ENCODE results near the gene MAML3.

MAML3 gene

GRCh38 chr4:140097572-140097971 is 56.4 kb downstream of the MAML3 start:
- no peak for DNase-seq

- DNase-seq = no peak
Observed at GRCh38 chr4:140096921-140097320, 57.1 kb downstream of the MAML3 start.

GRCh38 chr4:140096483-140096861 is 57.5 kb downstream of the MAML3 start:
- no peak for DNase-seq

GRCh38 chr4:140095694-140096482 is 58.1 kb downstream of the MAML3 start:
- DNase-seq = peak; percentile 83

GRCh38 chr4:140094438-140095420 is 59.3 kb downstream of the MAML3 start:
- DNase-seq = peak; percentile 63

- DNase-seq = peak; percentile 68
Observed at GRCh38 chr4:140092094-140092851, 61.7 kb downstream of the MAML3 start.

- no peak for DNase-seq
Observed at GRCh38 chr4:140091305-140091704, 62.7 kb downstream of the MAML3 start.

GRCh38 chr4:140090215-140090731 is 63.7 kb downstream of the MAML3 start:
- DNase-seq = no peak

- no peak for DNase-seq
Observed at GRCh38 chr4:140089216-140089615, 64.8 kb downstream of the MAML3 start.

GRCh38 chr4:140088323-140088967 is 65.5 kb downstream of the MAML3 start:
- no peak for DNase-seq

GRCh38 chr4:140085881-140086280 is 68.1 kb downstream of the MAML3 start:
- no peak for DNase-seq

- no peak for DNase-seq
Observed at GRCh38 chr4:140085062-140085622, 68.8 kb downstream of the MAML3 start.

GRCh38 chr4:140084385-140084784 is 69.6 kb downstream of the MAML3 start:
- DNase-seq = no peak

GRCh38 chr4:140082391-140082755 is 71.6 kb downstream of the MAML3 start:
- no peak for DNase-seq

- no peak for DNase-seq
Observed at GRCh38 chr4:140081641-140082390, 72.2 kb downstream of the MAML3 start.

- DNase-seq = no peak
Observed at GRCh38 chr4:140080883-140081282, 73.1 kb downstream of the MAML3 start.

- DNase-seq = no peak
Observed at GRCh38 chr4:140078366-140078765, 75.6 kb downstream of the MAML3 start.

GRCh38 chr4:140076307-140076706 is 77.7 kb downstream of the MAML3 start:
- no peak for DNase-seq

GRCh38 chr4:140071806-140072205 is 82.2 kb downstream of the MAML3 start:
- peak; percentile 74 for DNase-seq

GRCh38 chr4:140070973-140071372 is 83.0 kb downstream of the MAML3 start:
- no peak for DNase-seq

- DNase-seq = no peak
Observed at GRCh38 chr4:140070366-140070765, 83.6 kb downstream of the MAML3 start.
